HAP-1 (cell line): ENCODE measurements around the gene ITGAL.

Experiments used
- DNase-seq, 2 experiments: peaks; one replicate each; pipeline ENCODE4 v3.0.0-alpha.2; 2016 to 2020; ENCODE audit warnings: low spot score in 2 of 2
- H3K27me3 ChIP-seq: fragments of 250-450 bp; sonication (Bioruptor Pico); 2 replicates; pipeline ENCODE4 v1.5.1; 2020; ENCODE audit warnings: low read depth, mild to moderate bottlenecking, moderate library complexity
- H3K36me3 ChIP-seq: fragments of 250-450 bp; sonication (Bioruptor Pico); replicated peaks from 2 replicates; pipeline ENCODE4 v1.5.1; 2020; ENCODE audit warnings: mild to moderate bottlenecking
- H3K4me1 ChIP-seq: fragments of 250-450 bp; sonication (Bioruptor Pico); 2 replicates; pipeline ENCODE4 v1.5.1; 2020; ENCODE audit warnings: mild to moderate bottlenecking
- H3K4me3 ChIP-seq: fragments of 250-450 bp; sonication (Bioruptor Pico); 2 replicates; pipeline ENCODE4 v1.5.1; 2020; ENCODE audit warnings: mild to moderate bottlenecking, moderate library complexity
- H3K9me3 ChIP-seq: fragments of 250-450 bp; sonication (Bioruptor Pico); 2 replicates; pipeline ENCODE4 v1.5.1; 2020; ENCODE audit warnings: mild to moderate bottlenecking, moderate library complexity
- in situ Hi-C: fragments of 300-500 bp; cut with MboI; formaldehyde crosslinking; loops from 3 replicates; pipeline ENCODE4 v1.14.3; 2020; ENCODE audit warnings: low sequenced_read_pairs, inconsistent platforms, mixed read lengths

ITGAL gene

GRCh38 chr16:30541502-30542329 lies 69.2 kb downstream of the ITGAL start:
- no peaks in the 10 kb centered on the region; the same call in 1 of the 2 replicates for H3K36me3 ChIP-seq
- no peak for DNase-seq
- no peaks in the 10 kb centered on the region for H3K9me3 ChIP-seq
- in situ Hi-C loops: no loop called here
- H3K4me1 ChIP-seq: no peaks in the 10 kb centered on the region
- no peaks in the 10 kb centered on the region for H3K27me3 ChIP-seq
- no peak overlapping the region for H3K4me3 ChIP-seq

GRCh38 chr16:30543067-30543466 lies 70.5 kb downstream of the ITGAL start:
- no peaks in the 10 kb centered on the region for H3K4me1 ChIP-seq

GRCh38 chr16:30546115-30546514 lies 73.6 kb downstream of the ITGAL start:
- no peak overlapping the region for H3K4me3 ChIP-seq
- in situ Hi-C loops: no loop called here
- no peaks in the 10 kb centered on the region for H3K27me3 ChIP-seq
- no peaks in the 10 kb centered on the region for H3K36me3 ChIP-seq
- no peak for DNase-seq
- no peaks in the 10 kb centered on the region for H3K9me3 ChIP-seq
- no peaks in the 10 kb centered on the region; the same call in 1 of the 2 replicates for H3K4me1 ChIP-seq

More at GRCh38 chr16:30543067-30543466, 70.5 kb downstream of the ITGAL start:
- DNase-seq: no peak
- Histone ChIP-seq H3K36me3 (no peaks in the 10 kb centered on the region), H3K9me3 (no peaks in the 10 kb centered on the region), H3K27me3 (no peaks in the 10 kb centered on the region), H3K4me3 (no peak overlapping the region)
- in situ Hi-C loops: no loop called here

GRCh38 chr16:30548416-30549253 lies 76.1 kb downstream of the ITGAL start:
- no peaks in the 10 kb centered on the region for H3K27me3 ChIP-seq
- in situ Hi-C loops: no loop called here
- H3K9me3 ChIP-seq: no peaks in the 10 kb centered on the region
- DNase-seq: no peak
- H3K4me3 ChIP-seq: no peak overlapping the region
- H3K4me1 ChIP-seq: no peaks in the 10 kb centered on the region; the same call in 1 of the 2 replicates
- peaks cover under 1% of the 10 kb centered on the region; the same call in 1 of the 2 replicates for H3K36me3 ChIP-seq

GRCh38 chr16:30551781-30552180 lies 79.2 kb downstream of the ITGAL start:
- peaks cover 24% of the 10 kb centered on the region for H3K36me3 ChIP-seq
- no peak overlapping the region for H3K4me3 ChIP-seq
- H3K9me3 ChIP-seq: no peaks in the 10 kb centered on the region
- DNase-seq: no peak
- no peaks in the 10 kb centered on the region for H3K27me3 ChIP-seq
- in situ Hi-C loops: no loop called here
- no peaks in the 10 kb centered on the region; the same call in 1 of the 2 replicates for H3K4me1 ChIP-seq

GRCh38 chr16:30552956-30553355 lies 80.4 kb downstream of the ITGAL start:
- H3K4me3 ChIP-seq: no peak overlapping the region
- H3K4me1 ChIP-seq: peaks cover 2% of the 10 kb centered on the region; the same call in 1 of the 2 replicates
- DNase-seq: no peak
- H3K9me3 ChIP-seq: no peaks in the 10 kb centered on the region
- peaks cover 24% of the 10 kb centered on the region for H3K36me3 ChIP-seq
- H3K27me3 ChIP-seq: no peaks in the 10 kb centered on the region
- in situ Hi-C loops: no loop called here

- Histone ChIP-seq H3K9me3 (no peaks in the 10 kb centered on the region), H3K27me3 (no peaks in the 10 kb centered on the region), H3K4me3 (no peak overlapping the region), H3K36me3 (peaks cover 24% of the 10 kb centered on the region), H3K4me1 (peaks cover 2% of the 10 kb centered on the region; the same call in 1 of the 2 replicates)
- in situ Hi-C loops: no loop called here
- DNase-seq: no peak
Measured at GRCh38 chr16:30553393-30553899, 80.9 kb downstream of the ITGAL start.

- Histone ChIP-seq H3K27me3 (no peaks in the 10 kb centered on the region), H3K4me1 (peaks cover 9% of the 10 kb centered on the region; the same call in 1 of the 2 replicates), H3K9me3 (no peaks in the 10 kb centered on the region), H3K4me3 (no peak overlapping the region), H3K36me3 (peaks cover 24% of the 10 kb centered on the region)
- in situ Hi-C loops: no loop called here
- DNase-seq: no peak
Measured at GRCh38 chr16:30554557-30555314, 82.2 kb downstream of the ITGAL start.

- no peak for DNase-seq
- H3K9me3 ChIP-seq: no peaks in the 10 kb centered on the region
- H3K4me3 ChIP-seq: no peak overlapping the region
- peaks cover 24% of the 10 kb centered on the region for H3K36me3 ChIP-seq
- no peaks in the 10 kb centered on the region for H3K27me3 ChIP-seq
- peaks cover 9% of the 10 kb centered on the region; the same call in 1 of the 2 replicates for H3K4me1 ChIP-seq
- in situ Hi-C loops: no loop called here
Measured at GRCh38 chr16:30555315-30556124, 83.0 kb downstream of the ITGAL start.

GRCh38 chr16:30556125-30556473 lies 83.6 kb downstream of the ITGAL start:
- Histone ChIP-seq H3K36me3 (peaks cover 24% of the 10 kb centered on the region), H3K4me3 (no peak overlapping the region), H3K4me1 (peaks cover 9% of the 10 kb centered on the region; the same call in 1 of the 2 replicates), H3K27me3 (no peaks in the 10 kb centered on the region), H3K9me3 (no peaks in the 10 kb centered on the region)
- no peak for DNase-seq
- in situ Hi-C loops: no loop called here

- Histone ChIP-seq H3K9me3 (no peaks in the 10 kb centered on the region), H3K36me3 (peaks cover 24% of the 10 kb centered on the region), H3K27me3 (no peaks in the 10 kb centered on the region), H3K4me3 (peak overlapping the region; percentile 95), H3K4me1 (peaks cover 9% of the 10 kb centered on the region; the same call in 1 of the 2 replicates)
- peak in 1 of 2 experiments; percentile 19 for DNase-seq
- in situ Hi-C loops: no loop called here
Measured at GRCh38 chr16:30557707-30557956, 85.1 kb downstream of the ITGAL start.

GRCh38 chr16:30557957-30558788 lies 85.6 kb downstream of the ITGAL start, which contains the start of gene ZNF764:
TSS of gene ZNF764 (minus strand) at chr16:30558374. CDS start at chr16:30558182, 192 bp downstream.
- peak within 1 kb of the TSS; percentile 95 for H3K4me3 ChIP-seq
- no peaks in the 10 kb centered on the region for H3K27me3 ChIP-seq
- H3K4me1 ChIP-seq: peaks cover 9% of the 10 kb centered on the region; the same call in 1 of the 2 replicates
- H3K9me3 ChIP-seq: no peaks in the 10 kb centered on the region
- in situ Hi-C loops: no loop called here
- DNase-seq: peak; percentile 97 to 98
- peaks cover 24% of the 10 kb centered on the region for H3K36me3 ChIP-seq
